Small intestine (tissue), 7 donors: Measurements from ENCODE around the gene HFE. TPM values are rescaled to one million over a fixed set of nuclear protein-coding genes. Genes with fewer than 3 reads are reported as not detected.
"Not testable (repeated sequence)": the region's sequence is repeated elsewhere in the genome, so short reads cannot be mapped to it uniquely, and the experiment has no call there.

ENCODE experiments used
- DNase-seq, 2 donors: peaks; one replicate each; pipeline versions ENCODE4 v3.0.0 to v3.0.0-alpha.2; 2013
- FAIRE-seq: peaks from 2 replicates; lab custom pipeline; 2012; peaks lifted over from hg19 to GRCh38; lab: Jason Lieb, UNC
- H3K27ac ChIP-seq, 3 donors: one replicate each; pipeline ENCODE4 v1.5.1; 2013; ENCODE audit warnings: low read length in 2 of 3, mild to moderate bottlenecking in 2 of 3, control low read depth in 1 of 3, inconsistent platforms in 1 of 3, low read depth in 1 of 3, moderate library complexity in 1 of 3
- H3K27me3 ChIP-seq, 3 donors: one replicate each; pipeline ENCODE4 v1.6.1; 2013; ENCODE audit warnings: low read length in 3 of 3, inconsistent platforms in 1 of 3; ENCODE audit not compliant: control insufficient read depth in 3 of 3, insufficient read depth in 3 of 3
- H3K36me3 ChIP-seq, 3 donors: one replicate each; pipeline ENCODE4 v1.6.1; 2013; ENCODE audit warnings: low read length in 3 of 3, inconsistent platforms in 1 of 3, low read depth in 1 of 3, mild to moderate bottlenecking in 1 of 3, moderate library complexity in 1 of 3; ENCODE audit not compliant: control insufficient read depth in 3 of 3, insufficient read depth in 2 of 3
- H3K4me1 ChIP-seq, 3 donors: one replicate each; pipeline ENCODE4 v1.6.1; 2013; ENCODE audit warnings: low read length in 2 of 3, inconsistent platforms in 1 of 3, low read depth in 1 of 3, mild to moderate bottlenecking in 1 of 3, moderate library complexity in 1 of 3; ENCODE audit not compliant: control insufficient read depth in 3 of 3, insufficient read depth in 2 of 3
- H3K4me3 ChIP-seq, 3 donors: one replicate each; pipeline ENCODE4 v1.5.1; 2013; ENCODE audit warnings: low read length in 3 of 3, control low read depth in 1 of 3, inconsistent platforms in 1 of 3, low read depth in 1 of 3, mild to moderate bottlenecking in 1 of 3, moderate library complexity in 1 of 3
- H3K9me3 ChIP-seq, 2 donors: one replicate each; pipeline ENCODE4 v1.6.1; 2013; ENCODE audit warnings: low read depth in 1 of 2, low read length in 1 of 2; ENCODE audit not compliant: control insufficient read depth in 2 of 2, insufficient read depth in 1 of 2
- WGBS, 3 donors: extraction: QIAGEN DNeasy Blood & Tissue Kit; methylation state at CpG; one replicate each; pipeline ENCODE4 v1.1.7; 2013; 5-methylcytosine and 5-hydroxymethylcytosine counted together
- polyA plus RNA-seq, 4 donors: library from polyadenylated mRNA; stranded (reverse) in 3 of 4; unstranded in 1 of 4; fragments of 200-250 nt in 3 of 4; fragments of 120-200 nt in 1 of 4; gene quantifications; one replicate each; pipeline versions ENCODE4 v1.2.1 to v1.2.3, GENCODE V29; 2013
- donor health status: healthy with polysubstance abuse.
- donor health status: control.
- donor health status: control.
- donor health status: Bipolar disorder and iron deficiency.
- donor health status: healthy.

HFE gene
- polyA plus RNA-seq, 4 donors = 0.67 to 16.1 (median 4.9) TPM

DNA sequence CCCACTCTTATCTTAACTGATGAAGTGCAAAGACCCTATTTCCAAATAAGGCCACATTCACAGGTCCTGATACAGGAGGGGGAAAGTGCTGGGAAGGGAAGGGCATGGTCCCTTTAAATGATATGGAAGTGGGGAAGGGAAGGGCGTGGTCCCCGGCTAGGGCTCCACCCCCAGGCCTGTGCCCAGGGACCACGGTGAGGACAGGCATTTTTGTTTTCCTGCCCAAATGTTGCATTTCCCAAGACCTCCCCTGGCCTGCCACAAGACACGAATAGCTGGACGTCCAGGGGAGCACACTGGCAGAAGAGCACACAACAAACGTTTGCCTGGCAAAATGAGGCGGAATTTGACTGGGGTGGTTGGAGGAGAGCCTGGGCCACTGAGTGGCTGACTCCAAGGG, 16.1 kb upstream of the HFE start:
- H3K9me3 ChIP-seq = no peaks in the 10 kb centered on the region
- FAIRE-seq (no peak), DNase-seq (no peak)
- 44 to 46% (median 44%) methylated on average over 7 of the region's 7 CpGs for WGBS, 3 donors
- peaks cover under 1 to 11% (median 2%) of the 10 kb centered on the region in 3 donors for H3K4me1 ChIP-seq
- H3K36me3 ChIP-seq = no peaks in the 10 kb centered on the region
- no peaks in the 10 kb centered on the region for H3K27me3 ChIP-seq
- H3K4me3 ChIP-seq = no peak overlapping the region
- H3K27ac ChIP-seq = no peak overlapping the region

DNA sequence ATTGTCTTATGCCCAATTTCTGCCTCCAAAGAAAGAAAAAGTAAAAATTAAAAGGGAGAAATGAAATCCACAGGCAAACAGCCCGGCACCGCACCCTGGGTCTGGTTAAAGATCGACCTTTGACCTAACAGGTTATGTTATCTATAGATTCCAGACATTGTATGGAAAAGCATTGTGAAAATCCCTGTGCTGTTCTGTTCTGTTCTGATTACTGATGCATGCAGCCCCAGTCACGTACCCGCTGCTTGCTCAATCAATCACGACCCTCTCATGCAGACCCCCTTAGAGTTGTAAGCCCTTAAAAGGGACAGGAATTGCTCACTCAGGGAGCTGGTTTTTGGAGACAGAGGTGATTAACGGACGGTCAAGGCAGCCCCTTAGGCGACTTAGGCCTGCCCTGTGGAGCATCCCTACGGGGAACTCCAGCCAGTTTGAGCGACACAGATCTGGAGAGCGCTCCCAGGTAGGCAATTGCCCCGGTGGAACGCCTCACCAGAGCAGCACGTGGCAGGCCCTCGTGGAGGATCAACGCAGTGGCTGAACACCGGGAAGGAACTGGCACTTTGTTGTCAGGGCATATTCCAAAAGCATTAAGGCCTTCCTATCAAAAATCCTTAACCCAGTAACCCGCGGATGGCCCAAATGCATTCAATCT, 12.0 kb upstream of the HFE start:
- H3K9me3 ChIP-seq = no peaks in the 10 kb centered on the region
- H3K4me3 ChIP-seq = no peak overlapping the region
- H3K27ac ChIP-seq = no peak overlapping the region
- 47 to 68% (median 57%) methylated on average over 20 of the region's 20 CpGs for WGBS, 3 donors
- FAIRE-seq (no peak), DNase-seq (peak; percentile 48 to 64)
- no peaks in the 10 kb centered on the region for H3K36me3 ChIP-seq
- H3K4me1 ChIP-seq = peaks cover 0 to 9% (median 2%) of the 10 kb centered on the region in 3 donors
- no peaks in the 10 kb centered on the region for H3K27me3 ChIP-seq

DNA sequence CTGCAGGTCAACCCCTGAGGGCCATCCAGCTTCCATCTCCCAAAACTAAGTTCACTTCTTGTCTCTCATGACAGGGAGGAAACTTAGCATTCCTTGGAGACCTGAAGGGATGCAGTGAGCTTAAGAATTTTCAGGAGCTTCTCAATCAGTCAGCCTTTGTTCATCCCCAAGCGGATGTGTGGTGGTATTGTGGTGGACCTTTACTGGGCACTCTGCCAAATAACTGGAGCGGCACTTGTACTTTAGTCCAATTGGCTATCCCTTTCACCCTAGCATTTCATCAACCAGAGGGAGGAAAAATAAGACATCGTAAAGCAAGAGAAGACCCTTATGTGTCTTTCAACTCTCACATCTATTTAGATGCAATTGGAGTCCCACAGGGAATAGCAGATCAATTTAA, 9.2 kb upstream of the HFE start:
- not testable (repeated sequence) for FAIRE-seq

DNA sequence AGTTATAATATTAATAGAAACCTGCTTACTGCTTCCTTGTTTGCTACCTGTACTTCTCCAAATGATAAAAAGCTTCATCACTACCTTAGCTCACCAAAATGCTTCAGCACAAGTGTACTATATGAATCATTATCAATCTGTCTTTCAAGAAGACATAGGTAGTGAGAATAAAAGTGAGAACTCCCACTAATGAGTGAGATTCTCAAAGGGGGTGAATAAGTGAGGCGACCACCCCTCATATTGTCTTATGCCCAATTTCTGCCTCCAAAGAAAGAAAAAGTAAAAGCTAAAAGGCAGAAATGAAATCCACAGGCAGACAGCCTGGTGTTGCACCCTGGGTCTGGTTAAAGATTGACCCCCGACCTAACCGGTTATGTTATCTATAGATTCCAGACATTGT, 6.1 kb upstream of the HFE start:
- H3K4me1 ChIP-seq, H3K27me3 ChIP-seq, FAIRE-seq, H3K36me3 ChIP-seq, H3K4me3 ChIP-seq, DNase-seq, H3K27ac ChIP-seq: not testable (repeated sequence)
- H3K9me3 ChIP-seq = peaks cover 0 to 10% of the 10 kb centered on the region in 2 donors
- 84 to 95% (median 92%) methylated on average over 3 of the region's 3 CpGs for WGBS, 3 donors

More for the DNA sequence above, 9.2 kb upstream of the HFE start:
- not testable (repeated sequence) for H3K4me3 ChIP-seq, DNase-seq, H3K4me1 ChIP-seq, H3K36me3 ChIP-seq, H3K27me3 ChIP-seq, H3K27ac ChIP-seq
- H3K9me3 ChIP-seq = peaks cover 0 to 10% of the 10 kb centered on the region in 2 donors
- WGBS, 3 donors = 79 to 89% (median 88%) methylated on average over 3 of the region's 3 CpGs

DNA sequence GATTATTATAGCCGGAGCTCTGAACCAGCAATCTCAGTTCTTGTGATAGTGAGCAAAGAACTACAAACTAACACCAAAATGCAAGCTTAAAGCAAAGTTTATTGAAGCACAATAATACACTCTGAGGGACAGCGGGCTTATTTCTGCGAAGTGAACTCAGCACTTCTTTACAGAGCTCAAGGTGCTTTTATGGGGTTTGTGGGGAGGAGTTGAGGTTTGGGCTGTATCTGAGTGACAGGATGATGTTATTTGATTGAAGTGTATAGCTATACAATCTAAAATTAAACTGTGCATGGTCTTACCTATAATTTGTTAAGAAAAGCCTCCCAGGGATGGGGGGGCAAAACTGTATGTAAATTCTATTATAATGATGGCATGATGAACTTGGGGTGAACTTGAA, 1.0 kb upstream of the HFE start:
- Histone ChIP-seq H3K4me3 (no peak overlapping the region), H3K4me1 (peaks cover 0 to 15% (median 3%) of the 10 kb centered on the region in 3 donors), H3K27ac (no peak overlapping the region), H3K9me3 (peaks cover 0 to 4% of the 10 kb centered on the region in 2 donors), H3K36me3 (peaks cover 0 to 8% (median 0%) of the 10 kb centered on the region in 3 donors), H3K27me3 (no peaks in the 10 kb centered on the region)
- DNase-seq (peak in 1 of 2 donors; percentile 27), FAIRE-seq (no peak)
- 77 to 92% (median 87%) methylated on average over 3 of the region's 3 CpGs for WGBS, 3 donors

DNA sequence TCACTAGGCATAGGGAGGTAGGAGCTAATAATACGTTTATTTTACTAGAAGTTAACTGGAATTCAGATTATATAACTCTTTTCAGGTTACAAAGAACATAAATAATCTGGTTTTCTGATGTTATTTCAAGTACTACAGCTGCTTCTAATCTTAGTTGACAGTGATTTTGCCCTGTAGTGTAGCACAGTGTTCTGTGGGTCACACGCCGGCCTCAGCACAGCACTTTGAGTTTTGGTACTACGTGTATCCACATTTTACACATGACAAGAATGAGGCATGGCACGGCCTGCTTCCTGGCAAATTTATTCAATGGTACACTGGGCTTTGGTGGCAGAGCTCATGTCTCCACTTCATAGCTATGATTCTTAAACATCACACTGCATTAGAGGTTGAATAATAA, 1.1 kb downstream of the HFE start:
- peaks cover 0 to 15% (median 3%) of the 10 kb centered on the region in 3 donors for H3K4me1 ChIP-seq
- FAIRE-seq = no peak
- no peaks in the 10 kb centered on the region for H3K9me3 ChIP-seq
- no peaks in the 10 kb centered on the region for H3K27me3 ChIP-seq
- peak overlapping the region in 1 of 3 donors; percentile 61 for H3K4me3 ChIP-seq
- H3K27ac ChIP-seq = peak overlapping the region in 2 of 3 donors; percentile 52 to 88
- DNase-seq = peak; percentile 21 to 25
- 38 to 45% (median 44%) methylated on average over 5 of the region's 5 CpGs for WGBS, 3 donors
- peaks cover 0 to 17% (median 0%) of the 10 kb centered on the region in 3 donors for H3K36me3 ChIP-seq

DNA sequence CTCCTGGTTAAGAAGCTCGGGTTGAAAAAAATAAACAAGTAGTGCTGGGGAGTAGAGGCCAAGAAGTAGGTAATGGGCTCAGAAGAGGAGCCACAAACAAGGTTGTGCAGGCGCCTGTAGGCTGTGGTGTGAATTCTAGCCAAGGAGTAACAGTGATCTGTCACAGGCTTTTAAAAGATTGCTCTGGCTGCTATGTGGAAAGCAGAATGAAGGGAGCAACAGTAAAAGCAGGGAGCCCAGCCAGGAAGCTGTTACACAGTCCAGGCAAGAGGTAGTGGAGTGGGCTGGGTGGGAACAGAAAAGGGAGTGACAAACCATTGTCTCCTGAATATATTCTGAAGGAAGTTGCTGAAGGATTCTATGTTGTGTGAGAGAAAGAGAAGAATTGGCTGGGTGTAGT, 2.0 kb downstream of the HFE start:
- FAIRE-seq (no peak), DNase-seq (no peak)
- H3K4me3 ChIP-seq = no peak overlapping the region
- H3K27ac ChIP-seq = no peak overlapping the region
- 71 to 76% (median 72%) methylated on average over 2 of the region's 2 CpGs for WGBS, 3 donors
- peaks cover 0 to 15% (median 3%) of the 10 kb centered on the region in 3 donors for H3K4me1 ChIP-seq
- H3K36me3 ChIP-seq = peaks cover 0 to 17% (median 0%) of the 10 kb centered on the region in 3 donors
- H3K27me3 ChIP-seq = no peaks in the 10 kb centered on the region
- no peaks in the 10 kb centered on the region for H3K9me3 ChIP-seq

DNA sequence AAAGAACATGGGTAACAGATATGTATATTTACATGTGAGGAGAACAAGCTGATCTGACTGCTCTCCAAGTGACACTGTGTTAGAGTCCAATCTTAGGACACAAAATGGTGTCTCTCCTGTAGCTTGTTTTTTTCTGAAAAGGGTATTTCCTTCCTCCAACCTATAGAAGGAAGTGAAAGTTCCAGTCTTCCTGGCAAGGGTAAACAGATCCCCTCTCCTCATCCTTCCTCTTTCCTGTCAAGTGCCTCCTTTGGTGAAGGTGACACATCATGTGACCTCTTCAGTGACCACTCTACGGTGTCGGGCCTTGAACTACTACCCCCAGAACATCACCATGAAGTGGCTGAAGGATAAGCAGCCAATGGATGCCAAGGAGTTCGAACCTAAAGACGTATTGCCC, 5.2 kb downstream of the HFE start:
- Histone ChIP-seq H3K4me3 (no peak overlapping the region), H3K9me3 (no peaks in the 10 kb centered on the region), H3K27me3 (no peaks in the 10 kb centered on the region), H3K4me1 (peaks cover 0 to 9% (median 3%) of the 10 kb centered on the region in 3 donors), H3K27ac (no peak overlapping the region), H3K36me3 (peaks cover 0 to 17% (median 0%) of the 10 kb centered on the region in 3 donors)
- DNase-seq = no peak
- FAIRE-seq = no peak
- WGBS, 3 donors = 86 to 94% (median 89%) methylated on average over 4 of the region's 4 CpGs
